Hematopoietic multipotent progenitor cell treated with erythropoietin and hydrocortisone succinate and interleukin-3 and kit ligand, for 6 days (in vitro differentiated cells): ENCODE results near the gene CABP4.

Experiments used
- DNase-seq: peaks from one replicate; pipeline ENCODE4 v3.0.0-alpha.2; 2015

Gene CABP4

GRCh38 chr11:67455054-67455453, at the start of gene CABP4:
Gene CABP4 (plus strand): TSS chr11:67455354. CDS start chr11:67455424, 70 bp downstream.
- DNase-seq, result no peak

DNA sequence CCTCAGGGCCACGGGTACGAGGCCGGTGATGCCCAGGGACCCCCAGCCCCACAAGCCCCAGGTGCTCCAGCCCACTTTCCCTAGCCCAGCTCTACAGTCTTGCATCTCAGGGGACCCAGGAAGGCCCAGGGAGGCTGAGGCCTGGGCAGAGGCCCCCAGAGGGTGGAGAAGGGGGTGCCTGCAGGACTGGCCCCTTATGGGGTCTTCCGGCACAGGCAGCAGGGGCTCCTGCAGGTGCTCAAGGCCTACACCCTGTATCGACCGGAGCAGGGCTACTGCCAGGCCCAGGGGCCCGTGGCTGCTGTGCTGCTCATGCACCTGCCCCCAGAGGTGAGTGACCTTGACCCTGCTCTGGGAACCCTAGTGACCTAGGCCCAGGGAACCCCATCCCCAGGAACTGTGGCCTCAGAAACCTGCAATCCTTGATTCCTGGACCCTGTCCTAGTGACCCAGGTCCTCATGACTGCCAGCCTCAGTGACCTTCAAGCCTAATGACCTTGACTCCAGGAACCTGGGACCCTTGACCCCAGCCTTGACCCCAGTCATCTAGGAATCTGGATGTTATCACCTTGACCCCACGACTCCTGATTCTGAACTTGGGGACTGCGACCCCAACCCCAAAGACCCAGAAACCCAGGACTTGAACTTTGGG, 49.3 kb upstream of the CABP4 start:
- no peak for DNase-seq

DNA sequence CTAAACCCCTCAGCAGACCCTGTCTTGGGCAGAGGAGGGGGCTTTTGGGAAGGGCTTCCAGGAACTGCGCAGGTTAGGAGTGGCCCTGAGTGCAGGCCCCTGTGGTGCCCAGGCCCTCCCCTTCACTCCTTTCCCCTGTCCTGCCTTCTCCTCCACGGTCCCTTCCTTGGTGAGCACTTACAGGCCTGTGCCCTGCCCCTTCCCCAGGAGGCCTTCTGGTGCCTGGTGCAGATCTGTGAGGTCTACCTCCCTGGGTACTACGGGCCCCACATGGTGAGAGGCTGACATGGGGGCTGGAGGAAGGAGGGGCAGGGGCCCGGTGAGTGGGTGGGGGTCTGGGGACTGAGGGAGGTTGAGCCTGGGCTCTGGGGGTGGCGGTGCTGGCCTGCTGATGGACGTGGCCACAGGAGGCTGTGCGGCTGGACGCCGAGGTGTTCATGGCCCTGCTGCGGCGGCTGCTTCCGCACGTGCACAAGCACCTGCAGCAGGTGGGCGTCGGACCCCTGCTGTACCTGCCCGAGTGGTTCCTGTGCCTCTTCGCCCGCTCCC, 48.7 kb upstream of the CABP4 start:
- DNase-seq, result no peak

DNA sequence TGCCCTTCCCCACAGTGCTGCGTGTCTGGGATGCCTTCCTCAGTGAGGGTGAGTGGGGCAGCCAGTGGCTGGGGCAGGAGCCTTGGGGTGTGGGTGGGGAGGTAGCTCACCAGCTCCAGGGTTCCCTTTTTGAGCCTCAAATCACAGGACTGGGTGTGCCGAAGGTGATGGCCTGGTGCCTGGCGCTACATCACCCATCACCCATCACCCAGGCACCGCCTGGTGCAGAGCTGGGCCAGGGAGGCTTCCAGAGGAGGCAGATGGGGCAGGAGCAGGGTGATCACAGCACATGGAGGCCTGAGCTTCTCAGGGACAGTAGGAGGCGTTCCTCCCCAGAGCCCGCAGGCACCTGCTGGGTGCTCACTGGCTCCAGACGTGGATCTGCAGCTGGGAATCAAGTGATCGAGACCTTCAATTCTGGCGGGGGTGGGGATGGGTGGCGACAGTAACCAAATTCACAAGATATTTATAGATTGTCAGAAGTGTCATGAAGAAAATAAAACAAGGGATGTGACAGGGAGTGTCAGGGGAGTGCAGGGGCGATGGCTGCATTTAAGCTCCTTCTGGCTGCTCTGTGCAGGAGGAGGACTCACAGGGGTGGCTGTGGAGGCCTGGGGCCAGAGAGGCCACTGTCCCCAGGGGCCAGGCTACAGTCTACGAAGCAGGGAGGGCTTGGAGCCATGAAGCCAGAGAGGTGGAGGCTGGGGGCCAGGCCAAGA, 48.0 kb upstream of the CABP4 start:
- no peak for DNase-seq

GRCh38 chr11:67407688-67408163, 47.4 kb upstream of the CABP4 start:
- no peak for DNase-seq

DNA sequence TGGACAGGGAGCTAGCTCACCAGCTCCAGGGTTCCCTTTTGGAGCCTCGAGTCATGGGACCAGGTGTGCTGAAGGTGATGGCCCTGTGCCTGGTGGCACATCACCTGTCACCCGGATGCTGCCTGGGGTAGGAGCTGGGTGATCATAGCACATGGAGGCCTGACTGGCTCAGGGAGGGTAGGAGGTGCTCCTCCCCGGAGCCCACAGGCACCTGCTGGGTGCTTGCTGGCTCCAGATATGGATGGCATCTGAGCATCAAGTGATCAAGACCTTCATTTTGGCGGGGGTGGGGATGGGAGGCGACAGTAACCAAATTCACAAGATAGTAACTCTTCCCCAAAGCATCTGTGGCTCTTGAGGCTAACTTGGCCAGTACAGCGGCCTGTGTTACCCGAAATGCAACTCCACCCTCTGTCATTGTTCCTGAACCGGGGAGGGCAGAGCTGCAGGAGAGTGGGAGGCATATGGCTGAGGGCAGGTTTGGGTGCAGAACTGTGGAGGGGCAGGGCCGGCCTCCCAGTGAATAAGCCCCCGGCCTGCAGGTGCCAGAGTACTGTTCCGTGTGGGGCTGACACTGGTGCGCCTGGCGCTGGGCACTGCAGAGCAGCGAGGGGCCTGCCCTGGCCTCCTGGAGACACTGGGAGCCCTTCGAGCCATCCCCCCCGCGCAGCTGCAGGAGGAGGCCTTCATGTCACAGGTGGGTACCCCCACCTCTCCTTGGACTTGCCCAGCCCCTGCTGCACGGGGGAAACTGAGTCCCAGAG, 46.5 kb upstream of the CABP4 start:
- peak; percentile 73 for DNase-seq

DNA sequence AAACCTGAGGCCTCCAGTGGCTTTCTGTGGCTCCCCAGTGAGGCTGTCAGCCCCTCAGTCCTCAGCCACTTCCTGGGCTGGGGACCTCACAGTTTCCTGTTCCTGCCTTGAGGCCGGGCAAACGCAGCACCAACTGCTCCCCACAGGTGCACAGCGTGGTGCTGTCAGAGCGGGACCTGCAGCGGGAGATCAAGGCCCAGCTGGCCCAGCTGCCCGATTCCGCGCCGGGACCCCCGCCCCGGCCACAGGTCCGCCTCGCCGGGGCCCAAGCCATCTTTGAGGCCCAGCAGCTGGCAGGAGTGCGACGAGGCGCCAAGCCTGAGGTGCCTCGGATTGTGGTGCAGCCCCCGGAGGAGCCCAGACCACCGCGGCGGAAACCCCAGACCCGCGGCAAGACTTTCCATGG, 45.9 kb upstream of the CABP4 start:
- DNase-seq, result peak; percentile 67

DNA sequence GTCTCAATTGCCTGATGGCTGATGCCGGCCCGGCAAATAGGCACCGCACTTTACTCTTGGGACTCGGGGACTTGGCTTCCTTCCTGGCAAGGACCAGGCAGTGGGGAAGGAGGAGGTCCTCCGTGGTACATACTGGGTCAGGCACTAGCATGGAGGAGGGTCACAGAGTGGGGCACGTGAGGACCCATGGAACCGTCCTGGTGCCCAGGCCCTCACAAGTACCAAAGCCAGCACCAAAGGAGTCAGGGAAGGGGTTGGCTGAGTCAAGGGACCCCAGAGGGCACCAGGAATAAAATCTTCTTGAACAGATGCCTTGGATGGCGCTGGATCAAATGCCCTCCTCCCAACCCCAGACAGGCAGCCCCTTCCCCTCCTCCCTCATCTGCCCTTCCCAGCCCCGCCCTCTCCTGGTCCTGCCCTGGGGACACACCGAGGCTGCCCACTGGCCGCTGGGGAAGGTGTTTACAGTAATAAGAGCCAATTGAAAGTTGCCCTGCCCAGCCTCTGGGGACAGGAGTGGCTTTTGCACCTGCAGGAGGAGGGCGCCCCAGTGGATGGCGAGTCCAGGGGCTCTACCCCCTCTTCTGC, 45.3 kb upstream of the CABP4 start:
- no peak for DNase-seq

- DNase-seq, result no peak
These were observed 44.8 kb upstream of the CABP4 start for GRCh38 chr11:67410369-67410831.

DNA sequence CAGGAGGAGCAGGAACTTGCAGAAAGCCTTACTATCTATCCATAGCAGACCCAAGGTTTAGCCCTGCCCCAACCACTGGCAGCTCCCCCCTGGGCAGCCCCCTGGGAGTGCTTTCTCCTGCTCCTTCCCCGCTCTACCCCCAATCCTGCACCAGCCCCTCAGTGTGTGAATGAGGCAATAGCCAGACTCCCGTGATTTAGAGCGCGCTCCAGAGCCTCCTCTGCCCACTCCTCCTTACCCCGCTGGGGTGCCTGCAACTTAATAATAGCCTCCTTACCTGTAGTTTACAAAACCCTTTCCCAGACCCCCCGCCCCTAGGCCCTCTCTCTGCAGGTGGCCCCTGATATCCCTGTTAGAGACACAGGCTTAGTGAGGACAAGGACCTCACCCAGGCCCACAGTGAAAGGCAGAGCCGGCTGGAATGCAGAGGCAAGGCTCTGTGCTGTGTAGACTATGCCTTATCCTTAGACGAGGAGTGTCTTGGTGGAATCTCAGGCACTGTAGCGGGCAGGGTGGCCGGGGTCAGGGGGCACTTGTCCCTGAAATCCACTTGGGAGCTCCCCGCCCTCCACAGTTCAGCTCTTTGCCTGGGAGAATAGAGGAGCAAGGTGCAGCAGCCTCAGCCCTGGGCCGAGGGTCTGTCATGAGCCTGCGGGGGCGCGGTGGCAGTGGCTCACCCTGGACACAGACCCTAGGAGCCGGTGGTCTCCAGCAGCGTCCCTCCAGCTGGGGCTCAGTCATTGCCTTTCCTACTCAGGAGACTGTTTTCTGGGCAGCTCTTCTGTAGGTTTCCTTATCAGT, 44.0 kb upstream of the CABP4 start:
- no peak for DNase-seq

GRCh38 chr11:67411785-67412152, 43.4 kb upstream of the CABP4 start:
- no peak for DNase-seq

DNA sequence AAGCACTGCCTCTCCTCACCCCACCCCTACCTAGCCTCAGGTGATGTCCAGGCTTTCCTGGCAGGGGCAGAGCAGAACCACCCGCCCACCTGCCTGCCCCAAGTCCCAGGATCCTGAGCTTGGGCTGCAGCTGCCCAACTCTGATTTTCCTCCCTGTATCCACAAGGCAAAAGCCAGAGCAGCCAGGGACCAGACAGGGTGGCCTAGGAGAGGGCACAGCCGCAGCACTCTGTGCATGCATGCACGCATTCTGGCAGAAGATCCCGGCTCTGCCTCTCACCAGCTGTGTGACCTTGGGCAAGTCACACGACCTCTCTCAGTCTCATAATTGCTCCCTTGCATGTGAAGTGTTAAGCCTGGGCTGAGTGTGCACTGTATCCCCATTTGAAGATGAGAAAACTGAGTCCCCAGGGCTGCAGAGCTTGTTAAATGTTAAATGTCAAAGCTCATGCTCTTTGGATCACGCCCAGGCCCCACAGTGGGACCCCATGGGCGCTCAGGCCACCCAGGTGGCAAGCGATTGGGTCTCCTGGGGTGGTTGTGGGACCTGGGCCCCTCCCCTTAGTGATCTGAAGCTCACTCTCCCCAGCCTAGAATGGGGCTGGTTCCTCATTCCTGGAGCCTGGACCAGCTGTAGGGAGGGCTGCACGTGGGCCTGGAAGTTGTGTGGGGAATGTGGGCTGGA, 42.5 kb upstream of the CABP4 start:
- DNase-seq, result no peak

DNA sequence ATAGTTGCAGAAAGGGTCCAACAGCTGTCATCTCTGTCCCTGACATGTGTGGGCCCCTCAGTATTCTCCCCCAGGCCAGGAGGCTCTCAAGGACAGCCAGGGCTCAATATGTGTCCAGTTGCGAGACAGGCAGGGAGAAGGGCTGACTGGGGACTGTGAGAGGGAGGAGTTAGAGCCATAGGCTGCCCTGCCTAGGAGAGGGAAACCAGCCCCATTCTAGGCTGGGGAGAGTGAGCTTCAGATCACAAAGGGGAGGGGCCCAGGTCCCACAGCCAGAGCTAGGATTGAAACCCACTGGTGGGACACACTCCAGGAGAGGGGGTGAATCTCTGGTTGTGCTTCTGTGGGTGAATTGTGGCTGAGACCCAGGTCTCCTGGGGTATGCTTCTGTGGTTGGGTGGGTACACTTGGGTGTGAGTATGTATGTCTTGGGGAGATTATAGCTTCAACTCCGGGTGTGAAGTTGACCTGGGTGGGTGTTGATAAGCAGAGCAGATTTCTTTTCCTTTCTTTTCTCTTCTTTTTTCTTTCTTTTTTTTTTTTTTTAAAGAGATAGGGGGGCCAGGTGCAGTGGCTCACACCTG, 41.8 kb upstream of the CABP4 start:
- peak; percentile 94 for DNase-seq

DNA sequence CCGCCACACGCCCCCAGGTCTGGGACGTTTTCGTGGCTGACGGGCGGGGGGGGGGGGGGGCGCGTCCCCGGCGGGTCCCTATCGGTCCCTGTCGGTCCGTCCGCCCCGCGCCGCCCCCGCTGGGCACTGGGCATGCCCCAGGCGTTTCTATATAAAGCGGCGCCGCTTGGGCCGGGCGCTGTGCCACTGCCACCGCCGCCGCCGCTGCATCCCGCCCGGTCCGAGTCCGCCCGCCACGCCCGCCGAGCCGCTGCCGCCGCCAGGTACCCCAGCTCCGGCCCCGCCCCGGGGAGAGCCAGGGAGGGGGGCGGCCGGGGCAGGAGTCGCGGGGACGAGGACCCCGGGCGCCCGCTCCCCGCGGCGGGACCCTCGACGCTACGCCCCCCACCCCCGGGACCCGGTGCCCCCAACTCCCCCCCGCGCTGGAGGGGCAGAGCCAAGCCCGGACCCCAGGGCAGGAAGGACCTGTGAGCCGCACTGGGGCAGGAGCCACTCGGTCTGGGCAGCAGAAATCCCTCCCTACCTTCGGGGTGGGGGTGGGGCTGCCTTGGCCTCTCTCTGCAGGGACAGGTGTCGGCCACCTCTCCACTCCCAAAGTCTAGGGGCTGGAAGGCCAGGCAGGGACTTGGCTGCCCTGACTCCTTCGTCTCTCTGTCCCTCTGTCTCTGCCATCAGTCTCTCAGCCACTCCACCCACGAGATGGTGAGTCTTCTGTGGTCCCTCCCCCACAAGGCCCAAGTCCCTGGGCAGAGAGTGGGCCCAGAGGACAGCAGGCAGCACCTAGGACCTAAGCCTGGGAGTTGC, 39.5 kb upstream of the CABP4 start, which contains the start of gene CARNS1:
TSS of gene CARNS1 (plus strand) at position 178 of the 804 bp plus-strand sequence. CDS start at position 700, 522 bp downstream.
- DNase-seq, result no peak

GRCh38 chr11:67416416-67417335, 38.5 kb upstream of the CABP4 start:
- peak; percentile 87 for DNase-seq

- DNase-seq, result no peak
These were observed 37.7 kb upstream of the CABP4 start for GRCh38 chr11:67417425-67417824.

- DNase-seq, result peak; percentile 62
These were observed 36.5 kb upstream of the CABP4 start for GRCh38 chr11:67418476-67419281.
